Cardiac fibroblast (primary cell): ENCODE measurements around the gene GIT2.
"Not testable (repeated sequence)": the region's sequence is repeated elsewhere in the genome, so short reads cannot be mapped to it uniquely, and the experiment has no call there.

Source experiments
- DNase-seq, 2 donors: peaks; one replicate each; pipeline versions ENCODE4 v3.0.0 to v3.0.0-alpha.2; 2010; ENCODE audit warnings: low read depth in 2 of 2
- H3K4me3 ChIP-seq, 2 donors: replicated peaks in 1 of 2; 1 replicate in 1 of 2; 2 replicates in 1 of 2; pipeline ENCODE4 v1.5.1; 2011; ENCODE audit warnings: low read depth in 2 of 2, low read length in 2 of 2, mild to moderate bottlenecking in 2 of 2, moderate library complexity in 1 of 2
- TF ChIP-seq, protein P1 (sequence below): IDR thresholded peaks from one replicate; pipeline ENCODE4 v1.5.1; 2011; ENCODE audit warnings: low read depth, mild to moderate bottlenecking, low read length, inconsistent platforms

Gene GIT2

GRCh38 chr12:109899783-109900751, 96.1 kb downstream of the GIT2 start, which contains the start of gene TCHP:
TCHP (plus strand) TSS chr12:109900274; CDS start chr12:109903027, 2,753 bp downstream.
- peak within 1 kb of the TSS; percentile 71 to 80 for H3K4me3 ChIP-seq
- TF ChIP-seq, protein P1, sequence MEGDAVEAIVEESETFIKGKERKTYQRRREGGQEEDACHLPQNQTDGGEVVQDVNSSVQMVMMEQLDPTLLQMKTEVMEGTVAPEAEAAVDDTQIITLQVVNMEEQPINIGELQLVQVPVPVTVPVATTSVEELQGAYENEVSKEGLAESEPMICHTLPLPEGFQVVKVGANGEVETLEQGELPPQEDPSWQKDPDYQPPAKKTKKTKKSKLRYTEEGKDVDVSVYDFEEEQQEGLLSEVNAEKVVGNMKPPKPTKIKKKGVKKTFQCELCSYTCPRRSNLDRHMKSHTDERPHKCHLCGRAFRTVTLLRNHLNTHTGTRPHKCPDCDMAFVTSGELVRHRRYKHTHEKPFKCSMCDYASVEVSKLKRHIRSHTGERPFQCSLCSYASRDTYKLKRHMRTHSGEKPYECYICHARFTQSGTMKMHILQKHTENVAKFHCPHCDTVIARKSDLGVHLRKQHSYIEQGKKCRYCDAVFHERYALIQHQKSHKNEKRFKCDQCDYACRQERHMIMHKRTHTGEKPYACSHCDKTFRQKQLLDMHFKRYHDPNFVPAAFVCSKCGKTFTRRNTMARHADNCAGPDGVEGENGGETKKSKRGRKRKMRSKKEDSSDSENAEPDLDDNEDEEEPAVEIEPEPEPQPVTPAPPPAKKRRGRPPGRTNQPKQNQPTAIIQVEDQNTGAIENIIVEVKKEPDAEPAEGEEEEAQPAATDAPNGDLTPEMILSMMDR = peak; percentile 49
- DNase-seq = peak; percentile 90

- H3K4me3 ChIP-seq = peak overlapping the region; percentile 71 to 80
- DNase-seq = not testable (repeated sequence)
These were observed 96.8 kb downstream of the GIT2 start for GRCh38 chr12:109899345-109899744.

DNA sequence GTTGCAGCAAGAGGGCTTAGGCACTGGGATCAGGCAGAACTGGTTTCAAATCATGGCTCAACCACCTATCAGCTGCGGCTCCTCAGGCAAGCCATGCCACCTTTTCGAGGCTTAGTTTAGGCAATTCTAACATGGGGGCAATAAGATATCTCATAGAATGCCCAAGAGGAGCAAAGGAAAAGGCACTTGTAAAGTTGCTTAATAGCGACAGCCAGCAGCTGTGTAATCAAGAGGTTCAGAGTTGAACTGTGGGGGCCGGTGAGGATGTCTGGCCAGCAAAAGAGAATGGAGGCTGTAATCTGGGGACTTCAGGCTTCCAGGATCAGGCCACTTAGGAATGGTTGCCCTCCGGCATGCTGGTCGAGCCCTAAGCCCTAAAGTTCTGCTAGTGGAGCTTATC, 99.1 kb downstream of the GIT2 start:
- TF ChIP-seq, protein P1 = no peak
- DNase-seq = no peak
- no peak overlapping the region for H3K4me3 ChIP-seq

DNA sequence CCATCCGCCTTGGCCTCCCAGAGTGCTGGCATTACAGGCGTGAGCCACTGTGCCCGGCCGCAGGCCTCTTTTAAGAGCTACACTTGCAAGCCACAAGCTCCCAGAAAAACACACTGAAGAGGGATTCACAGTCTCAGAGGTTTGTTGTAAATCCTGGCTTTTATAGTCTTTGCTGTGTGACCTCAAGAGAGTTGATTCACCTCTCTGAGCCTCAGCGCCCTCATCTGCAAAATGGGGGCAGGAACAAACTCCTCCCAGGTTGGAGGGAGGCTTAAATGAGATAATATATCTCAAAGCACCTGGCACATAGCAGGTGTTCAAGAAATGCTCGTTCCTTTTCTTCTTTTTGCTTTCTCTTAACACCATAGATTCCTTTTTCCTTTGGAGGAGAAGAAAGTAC, 100.0 kb downstream of the GIT2 start:
- no peak for DNase-seq
- TF ChIP-seq, protein P1 = no peak
- H3K4me3 ChIP-seq = no peak overlapping the region

DNA sequence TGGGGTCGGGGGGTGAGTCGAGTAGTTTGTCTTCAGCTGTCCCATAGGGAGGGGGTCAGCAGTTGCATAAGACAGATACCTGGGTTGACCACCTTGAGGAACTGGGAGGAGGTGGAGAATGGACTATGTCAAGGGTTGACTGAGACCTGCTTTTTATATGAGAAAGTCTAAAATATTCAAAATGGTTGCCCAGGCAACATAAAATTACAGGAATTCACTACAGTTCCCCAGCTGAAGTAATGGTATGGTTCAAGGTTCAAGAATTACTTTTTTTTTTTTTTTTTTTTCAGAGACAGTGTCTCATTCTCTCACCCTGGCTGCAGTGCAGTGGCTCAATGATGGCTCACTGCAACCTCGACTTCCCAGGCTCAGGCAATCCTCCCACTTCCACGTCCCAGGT, 101.2 kb downstream of the GIT2 start:
- TF ChIP-seq, protein P1 = no peak
- no peak for DNase-seq
- no peak overlapping the region for H3K4me3 ChIP-seq

DNA sequence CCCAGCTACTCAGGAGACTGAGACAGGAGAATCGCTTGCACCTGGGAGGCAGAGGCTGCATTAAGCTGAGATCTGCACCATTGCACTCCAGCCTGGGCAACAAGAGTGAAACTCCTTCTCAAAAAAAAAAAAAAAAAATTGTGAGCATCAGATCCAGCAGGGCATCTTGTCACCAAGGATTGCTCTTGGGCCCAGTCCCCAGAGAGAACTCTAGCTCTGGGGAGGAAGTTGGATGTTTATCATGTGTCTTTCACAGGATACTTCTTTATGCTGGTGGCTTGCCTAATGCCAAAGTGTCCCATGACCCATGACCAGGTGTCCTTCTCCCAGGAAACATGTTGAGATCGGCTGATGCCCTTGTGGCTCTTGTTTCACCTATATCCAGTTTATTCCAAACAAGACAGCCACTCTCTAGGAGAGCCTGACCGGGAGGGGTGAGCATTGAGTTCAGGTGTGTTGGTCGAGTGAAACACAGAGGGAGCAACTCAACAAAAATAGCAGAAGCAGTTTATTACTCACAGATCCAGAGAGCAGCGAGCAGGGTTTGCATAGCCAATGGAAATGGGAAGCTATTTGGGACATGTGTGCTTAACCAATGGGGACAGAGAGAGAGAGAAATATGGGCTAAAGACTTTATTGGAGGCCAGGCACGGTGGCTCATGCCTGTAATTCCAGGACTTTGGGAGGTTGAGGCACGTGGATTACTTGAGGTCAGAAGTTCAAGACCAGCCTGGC, 102.7 kb downstream of the GIT2 start:
- DNase-seq = no peak
- TF ChIP-seq, protein P1 = no peak
- no peak overlapping the region for H3K4me3 ChIP-seq

DNA sequence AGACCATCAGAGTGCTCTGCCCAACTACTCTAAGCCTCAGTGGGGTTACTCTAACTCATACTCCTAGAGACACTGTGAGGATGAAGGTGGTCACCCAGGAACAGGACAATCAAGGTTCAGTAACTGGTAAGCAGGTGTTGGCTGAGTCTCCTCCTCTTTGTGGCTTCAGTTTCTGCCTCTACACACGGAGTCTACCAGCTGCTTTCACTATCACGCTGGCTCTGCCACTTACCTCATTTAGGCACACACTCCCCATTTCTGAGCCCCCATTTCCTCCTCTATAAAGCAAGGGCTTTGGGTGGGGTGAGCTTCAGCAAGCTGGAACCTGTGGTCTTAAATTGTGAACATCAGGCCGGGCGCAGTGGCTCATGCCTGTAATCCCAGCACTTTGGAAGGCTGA, 103.4 kb downstream of the GIT2 start:
- DNase-seq = no peak
- TF ChIP-seq, protein P1 = no peak
- H3K4me3 ChIP-seq = no peak overlapping the region
